ENCODE data around the gene WDPCP.

DNA sequence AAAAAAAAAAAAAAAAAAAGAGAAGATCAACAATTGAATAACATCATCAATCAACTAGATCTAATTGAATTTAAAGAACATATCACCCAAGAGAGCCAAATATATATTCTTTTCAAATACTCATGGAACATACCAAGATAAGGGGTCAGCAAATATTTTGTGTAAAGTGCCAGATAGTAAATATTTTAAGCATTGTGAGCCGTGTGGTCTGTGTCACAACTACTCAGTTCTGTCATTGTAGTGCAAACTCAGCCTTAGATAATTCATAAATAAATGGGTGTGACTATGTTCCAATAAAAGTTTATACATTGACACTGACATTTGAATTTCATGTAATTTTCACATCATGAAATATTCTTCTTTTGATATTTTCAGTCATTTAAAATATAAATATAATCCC lies 491.8 kb downstream of the WDPCP start:
- no peak for TF ChIP-seq TAF1 (conservative IDR thresholded peaks at IDR 0.05)
- TF ChIP-seq, protein P1, sequence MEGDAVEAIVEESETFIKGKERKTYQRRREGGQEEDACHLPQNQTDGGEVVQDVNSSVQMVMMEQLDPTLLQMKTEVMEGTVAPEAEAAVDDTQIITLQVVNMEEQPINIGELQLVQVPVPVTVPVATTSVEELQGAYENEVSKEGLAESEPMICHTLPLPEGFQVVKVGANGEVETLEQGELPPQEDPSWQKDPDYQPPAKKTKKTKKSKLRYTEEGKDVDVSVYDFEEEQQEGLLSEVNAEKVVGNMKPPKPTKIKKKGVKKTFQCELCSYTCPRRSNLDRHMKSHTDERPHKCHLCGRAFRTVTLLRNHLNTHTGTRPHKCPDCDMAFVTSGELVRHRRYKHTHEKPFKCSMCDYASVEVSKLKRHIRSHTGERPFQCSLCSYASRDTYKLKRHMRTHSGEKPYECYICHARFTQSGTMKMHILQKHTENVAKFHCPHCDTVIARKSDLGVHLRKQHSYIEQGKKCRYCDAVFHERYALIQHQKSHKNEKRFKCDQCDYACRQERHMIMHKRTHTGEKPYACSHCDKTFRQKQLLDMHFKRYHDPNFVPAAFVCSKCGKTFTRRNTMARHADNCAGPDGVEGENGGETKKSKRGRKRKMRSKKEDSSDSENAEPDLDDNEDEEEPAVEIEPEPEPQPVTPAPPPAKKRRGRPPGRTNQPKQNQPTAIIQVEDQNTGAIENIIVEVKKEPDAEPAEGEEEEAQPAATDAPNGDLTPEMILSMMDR (IDR thresholded peaks at IDR 0.05; ENCODE audit: low read depth, low read length, missing input control) = no peak
- TF ChIP-seq, protein P2, sequence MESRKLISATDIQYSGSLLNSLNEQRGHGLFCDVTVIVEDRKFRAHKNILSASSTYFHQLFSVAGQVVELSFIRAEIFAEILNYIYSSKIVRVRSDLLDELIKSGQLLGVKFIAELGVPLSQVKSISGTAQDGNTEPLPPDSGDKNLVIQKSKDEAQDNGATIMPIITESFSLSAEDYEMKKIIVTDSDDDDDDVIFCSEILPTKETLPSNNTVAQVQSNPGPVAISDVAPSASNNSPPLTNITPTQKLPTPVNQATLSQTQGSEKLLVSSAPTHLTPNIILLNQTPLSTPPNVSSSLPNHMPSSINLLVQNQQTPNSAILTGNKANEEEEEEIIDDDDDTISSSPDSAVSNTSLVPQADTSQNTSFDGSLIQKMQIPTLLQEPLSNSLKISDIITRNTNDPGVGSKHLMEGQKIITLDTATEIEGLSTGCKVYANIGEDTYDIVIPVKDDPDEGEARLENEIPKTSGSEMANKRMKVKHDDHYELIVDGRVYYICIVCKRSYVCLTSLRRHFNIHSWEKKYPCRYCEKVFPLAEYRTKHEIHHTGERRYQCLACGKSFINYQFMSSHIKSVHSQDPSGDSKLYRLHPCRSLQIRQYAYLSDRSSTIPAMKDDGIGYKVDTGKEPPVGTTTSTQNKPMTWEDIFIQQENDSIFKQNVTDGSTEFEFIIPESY (IDR thresholded peaks at IDR 0.05) = no peak
- TF ChIP-seq RAD21 (IDR thresholded peaks at IDR 0.05) = no peak
- TF ChIP-seq, protein P3, sequence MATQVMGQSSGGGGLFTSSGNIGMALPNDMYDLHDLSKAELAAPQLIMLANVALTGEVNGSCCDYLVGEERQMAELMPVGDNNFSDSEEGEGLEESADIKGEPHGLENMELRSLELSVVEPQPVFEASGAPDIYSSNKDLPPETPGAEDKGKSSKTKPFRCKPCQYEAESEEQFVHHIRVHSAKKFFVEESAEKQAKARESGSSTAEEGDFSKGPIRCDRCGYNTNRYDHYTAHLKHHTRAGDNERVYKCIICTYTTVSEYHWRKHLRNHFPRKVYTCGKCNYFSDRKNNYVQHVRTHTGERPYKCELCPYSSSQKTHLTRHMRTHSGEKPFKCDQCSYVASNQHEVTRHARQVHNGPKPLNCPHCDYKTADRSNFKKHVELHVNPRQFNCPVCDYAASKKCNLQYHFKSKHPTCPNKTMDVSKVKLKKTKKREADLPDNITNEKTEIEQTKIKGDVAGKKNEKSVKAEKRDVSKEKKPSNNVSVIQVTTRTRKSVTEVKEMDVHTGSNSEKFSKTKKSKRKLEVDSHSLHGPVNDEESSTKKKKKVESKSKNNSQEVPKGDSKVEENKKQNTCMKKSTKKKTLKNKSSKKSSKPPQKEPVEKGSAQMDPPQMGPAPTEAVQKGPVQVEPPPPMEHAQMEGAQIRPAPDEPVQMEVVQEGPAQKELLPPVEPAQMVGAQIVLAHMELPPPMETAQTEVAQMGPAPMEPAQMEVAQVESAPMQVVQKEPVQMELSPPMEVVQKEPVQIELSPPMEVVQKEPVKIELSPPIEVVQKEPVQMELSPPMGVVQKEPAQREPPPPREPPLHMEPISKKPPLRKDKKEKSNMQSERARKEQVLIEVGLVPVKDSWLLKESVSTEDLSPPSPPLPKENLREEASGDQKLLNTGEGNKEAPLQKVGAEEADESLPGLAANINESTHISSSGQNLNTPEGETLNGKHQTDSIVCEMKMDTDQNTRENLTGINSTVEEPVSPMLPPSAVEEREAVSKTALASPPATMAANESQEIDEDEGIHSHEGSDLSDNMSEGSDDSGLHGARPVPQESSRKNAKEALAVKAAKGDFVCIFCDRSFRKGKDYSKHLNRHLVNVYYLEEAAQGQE (IDR thresholded peaks at IDR 0.05) = no peak
- TF ChIP-seq EGR1 (IDR thresholded peaks at IDR 0.05; ENCODE audit: low read depth in 2 of 2) = no peak
- TF ChIP-seq, protein P4, sequence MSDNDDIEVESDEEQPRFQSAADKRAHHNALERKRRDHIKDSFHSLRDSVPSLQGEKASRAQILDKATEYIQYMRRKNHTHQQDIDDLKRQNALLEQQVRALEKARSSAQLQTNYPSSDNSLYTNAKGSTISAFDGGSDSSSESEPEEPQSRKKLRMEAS (IDR thresholded peaks at IDR 0.05) = no peak
- no peak for TF ChIP-seq YY1 (IDR thresholded peaks at IDR 0.05)
- no peak for TF ChIP-seq JUND (IDR thresholded peaks at IDR 0.05)
- TF ChIP-seq SP1 (IDR thresholded peaks at IDR 0.05) = no peak
- TF ChIP-seq GABPA (IDR thresholded peaks at IDR 0.05 in 1 of 2, conservative IDR thresholded peaks at IDR 0.05 in 1 of 2) = no peak
- TF ChIP-seq, protein P5, sequence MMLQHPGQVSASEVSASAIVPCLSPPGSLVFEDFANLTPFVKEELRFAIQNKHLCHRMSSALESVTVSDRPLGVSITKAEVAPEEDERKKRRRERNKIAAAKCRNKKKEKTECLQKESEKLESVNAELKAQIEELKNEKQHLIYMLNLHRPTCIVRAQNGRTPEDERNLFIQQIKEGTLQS (IDR thresholded peaks at IDR 0.05) = no peak
